ENCODE data around the gene PCNA. TPM values are rescaled to one million over a fixed set of nuclear protein-coding genes. Genes with fewer than 3 reads are reported as not detected.

PCNA gene
- total RNA-seq, 4 donors from 2014 or later: 21.9 to 60.0 (median 54.1) TPM

DNA sequence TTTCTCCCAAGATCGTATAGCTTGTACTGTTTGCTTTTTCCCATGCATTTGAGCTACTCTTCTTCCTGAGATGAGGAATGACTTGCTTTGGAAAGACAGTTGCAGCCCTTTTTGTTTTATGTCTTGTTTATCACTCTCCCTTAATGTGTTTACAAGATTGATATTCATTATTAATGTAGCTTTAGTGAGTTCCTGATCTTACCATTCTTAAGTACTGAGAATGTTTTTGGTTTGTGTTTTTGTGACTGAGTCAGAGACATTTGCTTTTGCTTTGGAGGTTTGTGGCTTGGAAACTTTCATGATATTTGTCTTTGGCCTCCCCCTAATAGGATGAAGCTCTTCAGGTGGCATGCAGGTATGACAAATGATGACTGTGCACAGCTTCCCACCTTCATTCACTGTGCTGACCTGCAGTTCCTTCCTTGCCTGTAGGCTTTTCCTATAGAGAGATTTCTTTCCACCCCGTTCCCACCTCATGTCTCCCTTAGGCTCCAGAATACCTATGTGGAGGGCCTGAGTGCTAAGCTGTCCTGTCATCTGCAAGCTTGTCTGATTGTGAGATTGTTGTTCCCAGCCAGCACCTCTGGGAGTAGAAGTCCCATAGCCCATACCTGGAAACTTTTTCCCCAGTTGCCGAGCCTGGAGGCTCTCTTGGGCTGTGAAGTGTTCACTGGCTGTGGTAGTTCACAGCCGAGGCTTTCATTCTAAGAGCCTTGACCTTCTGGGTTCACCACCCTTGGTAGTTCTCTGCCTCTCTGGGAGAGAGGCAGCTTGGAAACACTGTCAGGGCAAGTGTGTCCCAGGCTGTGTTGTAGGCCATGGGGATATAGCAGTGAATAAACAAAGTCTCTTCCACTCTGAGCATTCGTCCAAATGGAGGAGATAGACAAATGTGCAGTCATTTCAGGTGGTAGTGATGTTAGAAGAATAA is 34.1 kb upstream of the PCNA start:
- H3K4me1 ChIP-seq: no peaks in the 10 kb centered on the region
- H3K9me3 ChIP-seq: no peaks in the 10 kb centered on the region
- no peak overlapping the region for H3K4me3 ChIP-seq
- H3K27ac ChIP-seq: no peak overlapping the region
- 84% methylated on average over 5 of the region's 5 CpGs for WGBS
- TF ChIP-seq, protein P1, sequence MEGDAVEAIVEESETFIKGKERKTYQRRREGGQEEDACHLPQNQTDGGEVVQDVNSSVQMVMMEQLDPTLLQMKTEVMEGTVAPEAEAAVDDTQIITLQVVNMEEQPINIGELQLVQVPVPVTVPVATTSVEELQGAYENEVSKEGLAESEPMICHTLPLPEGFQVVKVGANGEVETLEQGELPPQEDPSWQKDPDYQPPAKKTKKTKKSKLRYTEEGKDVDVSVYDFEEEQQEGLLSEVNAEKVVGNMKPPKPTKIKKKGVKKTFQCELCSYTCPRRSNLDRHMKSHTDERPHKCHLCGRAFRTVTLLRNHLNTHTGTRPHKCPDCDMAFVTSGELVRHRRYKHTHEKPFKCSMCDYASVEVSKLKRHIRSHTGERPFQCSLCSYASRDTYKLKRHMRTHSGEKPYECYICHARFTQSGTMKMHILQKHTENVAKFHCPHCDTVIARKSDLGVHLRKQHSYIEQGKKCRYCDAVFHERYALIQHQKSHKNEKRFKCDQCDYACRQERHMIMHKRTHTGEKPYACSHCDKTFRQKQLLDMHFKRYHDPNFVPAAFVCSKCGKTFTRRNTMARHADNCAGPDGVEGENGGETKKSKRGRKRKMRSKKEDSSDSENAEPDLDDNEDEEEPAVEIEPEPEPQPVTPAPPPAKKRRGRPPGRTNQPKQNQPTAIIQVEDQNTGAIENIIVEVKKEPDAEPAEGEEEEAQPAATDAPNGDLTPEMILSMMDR (IDR thresholded peaks at IDR 0.05): no peak
- TF ChIP-seq POLR2AphosphoS5 (IDR thresholded peaks at IDR 0.05): no peak
- TF ChIP-seq EP300 (IDR thresholded peaks at IDR 0.05): no peak
- TF ChIP-seq POLR2A (IDR thresholded peaks at IDR 0.05): no peak
- H3K36me3 ChIP-seq: no peaks in the 10 kb centered on the region
- no peaks in the 10 kb centered on the region for H3K27me3 ChIP-seq
- DNase-seq (ENCODE audit: low spot score in 2 of 2): no peak

DNA sequence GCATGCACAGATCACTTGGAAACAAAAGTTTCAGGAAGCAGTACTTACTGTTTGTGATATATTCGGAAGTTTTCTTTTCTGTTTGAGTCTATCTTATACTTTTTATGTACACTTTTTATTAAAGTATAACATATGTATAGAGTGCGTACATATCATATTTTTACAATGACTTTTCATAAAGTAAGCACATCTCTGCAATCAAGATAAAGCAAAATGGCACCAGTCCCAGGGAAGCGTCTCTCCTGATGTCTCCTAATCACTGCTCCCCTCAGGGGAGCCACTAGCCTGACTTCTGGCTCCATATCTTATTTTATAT is 33.4 kb upstream of the PCNA start:
- WGBS: 81% methylated on average over 3 of the region's 3 CpGs
- no peaks in the 10 kb centered on the region for H3K36me3 ChIP-seq
- H3K4me1 ChIP-seq: peaks cover 2% of the 10 kb centered on the region
- DNase-seq (ENCODE audit: low spot score in 2 of 2): no peak
- TF ChIP-seq POLR2AphosphoS5 (IDR thresholded peaks at IDR 0.05) (no peak), EP300 (IDR thresholded peaks at IDR 0.05) (no peak), POLR2A (IDR thresholded peaks at IDR 0.05) (no peak)
- TF ChIP-seq, protein P1 (IDR thresholded peaks at IDR 0.05): no peak
- no peak overlapping the region for H3K4me3 ChIP-seq
- no peak overlapping the region for H3K27ac ChIP-seq
- no peaks in the 10 kb centered on the region for H3K27me3 ChIP-seq
- H3K9me3 ChIP-seq: no peaks in the 10 kb centered on the region

DNA sequence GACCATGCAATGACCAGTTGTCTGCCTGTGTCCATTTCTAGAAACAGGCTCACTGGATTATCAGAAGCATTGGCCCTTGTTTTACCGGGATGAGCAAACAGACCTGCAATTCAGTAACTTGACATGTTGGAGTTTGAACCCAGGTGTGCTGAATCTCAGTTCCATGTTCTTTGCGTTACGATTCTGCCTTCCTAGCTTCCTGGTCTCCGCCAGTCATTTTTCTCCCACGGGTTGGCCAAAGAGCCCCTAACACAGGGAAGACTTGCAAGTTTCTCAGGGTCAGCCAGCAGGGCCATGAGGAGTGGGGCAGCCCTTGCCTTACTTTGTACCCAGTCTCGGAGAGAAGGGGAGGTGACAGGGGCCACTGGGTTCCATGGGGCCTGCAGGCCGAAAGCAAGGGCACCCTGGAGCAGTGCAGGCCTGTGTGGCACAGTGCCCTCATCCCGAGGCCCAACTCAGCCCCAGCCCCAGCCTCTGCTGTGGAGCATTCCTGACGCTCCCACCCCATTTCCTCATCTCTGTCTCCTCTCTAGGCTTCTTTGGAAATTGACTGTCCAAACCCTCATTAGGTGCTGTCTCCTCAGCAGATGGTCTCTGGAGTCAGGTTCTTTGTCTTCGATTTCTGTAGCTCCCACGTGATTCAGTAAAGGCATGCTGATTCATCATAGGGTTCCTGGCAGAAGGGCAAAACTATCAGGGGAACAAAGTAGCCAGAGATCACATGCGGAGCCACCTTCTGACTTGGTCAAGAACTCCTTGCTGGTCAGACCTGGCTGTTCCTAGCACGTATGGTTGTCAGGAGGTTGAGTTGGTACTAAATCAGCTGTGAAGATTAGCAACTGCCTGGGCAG is 30.7 kb upstream of the PCNA start:
- Histone ChIP-seq H3K4me3 (no peak overlapping the region), H3K4me1 (peaks cover 13% of the 10 kb centered on the region), H3K27ac (no peak overlapping the region), H3K27me3 (no peaks in the 10 kb centered on the region), H3K9me3 (no peaks in the 10 kb centered on the region), H3K36me3 (no peaks in the 10 kb centered on the region)
- 85% methylated on average over 13 of the region's 13 CpGs for WGBS
- TF ChIP-seq, protein P1 (IDR thresholded peaks at IDR 0.05): no peak
- TF ChIP-seq POLR2A (IDR thresholded peaks at IDR 0.05): no peak
- TF ChIP-seq POLR2AphosphoS5 (IDR thresholded peaks at IDR 0.05): no peak
- TF ChIP-seq EP300 (IDR thresholded peaks at IDR 0.05): no peak
- DNase-seq (ENCODE audit: low spot score in 2 of 2): no peak

DNA sequence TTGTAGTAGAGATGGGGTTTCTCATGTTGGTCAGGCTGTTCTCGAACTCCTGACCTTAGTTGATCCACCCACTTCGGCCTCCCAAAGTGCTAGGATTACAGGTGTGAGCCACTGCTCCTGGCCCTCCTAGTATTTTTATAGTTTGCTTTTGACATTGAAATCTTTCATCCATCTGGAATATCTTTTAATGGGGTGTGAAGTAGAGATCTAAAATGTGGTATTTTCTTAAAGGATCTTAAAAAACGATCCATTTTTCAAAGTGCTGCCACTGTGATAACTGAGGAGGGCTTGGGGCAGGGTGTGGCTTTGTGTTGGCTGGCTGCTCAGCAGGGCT is 30.1 kb upstream of the PCNA start:
- H3K4me1 ChIP-seq: peaks cover 13% of the 10 kb centered on the region
- peaks cover 2% of the 10 kb centered on the region for H3K36me3 ChIP-seq
- 92% methylated on average over 3 of the region's 3 CpGs for WGBS
- DNase-seq (ENCODE audit: low spot score in 2 of 2): no peak
- H3K27me3 ChIP-seq: no peaks in the 10 kb centered on the region
- TF ChIP-seq POLR2A (IDR thresholded peaks at IDR 0.05) (no peak), EP300 (IDR thresholded peaks at IDR 0.05) (no peak), POLR2AphosphoS5 (IDR thresholded peaks at IDR 0.05) (no peak)
- TF ChIP-seq, protein P1 (IDR thresholded peaks at IDR 0.05): no peak
- H3K9me3 ChIP-seq: no peaks in the 10 kb centered on the region
- no peak overlapping the region for H3K27ac ChIP-seq
- H3K4me3 ChIP-seq: no peak overlapping the region

DNA sequence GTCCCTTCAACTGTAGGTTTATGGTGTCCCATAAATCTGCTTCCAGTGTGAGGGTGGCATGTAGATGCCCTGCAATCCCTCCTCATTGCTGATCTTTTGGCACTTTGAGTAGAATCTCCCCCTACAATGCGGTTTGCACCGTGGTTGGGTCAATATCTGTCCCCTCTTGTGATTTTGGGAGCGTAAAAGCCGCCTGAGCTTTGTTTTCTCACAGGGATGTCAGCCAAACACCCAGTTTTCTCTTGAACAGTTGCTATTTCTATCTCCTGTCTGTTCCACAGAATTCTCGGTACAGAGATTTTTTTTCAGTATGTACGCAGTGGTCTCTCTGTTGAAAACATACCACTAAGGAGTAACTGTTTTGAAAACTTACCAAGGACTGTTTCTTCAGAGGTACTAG is 28.8 kb upstream of the PCNA start:
- DNase-seq (ENCODE audit: low spot score in 2 of 2): no peak
- H3K4me1 ChIP-seq: peaks cover 16% of the 10 kb centered on the region
- TF ChIP-seq EP300 (IDR thresholded peaks at IDR 0.05) (no peak), POLR2AphosphoS5 (IDR thresholded peaks at IDR 0.05) (no peak), POLR2A (IDR thresholded peaks at IDR 0.05) (no peak)
- TF ChIP-seq, protein P1 (IDR thresholded peaks at IDR 0.05): no peak
- WGBS: 70% methylated on average over 6 of the region's 6 CpGs
- no peaks in the 10 kb centered on the region for H3K27me3 ChIP-seq
- no peaks in the 10 kb centered on the region for H3K9me3 ChIP-seq
- H3K4me3 ChIP-seq: no peak overlapping the region
- no peak overlapping the region for H3K27ac ChIP-seq
- peaks cover 4% of the 10 kb centered on the region for H3K36me3 ChIP-seq
